Embryonic facial prominence (tissue), 1 donor: Measurements from ENCODE around the gene MS4A6E.
"Not testable (repeated sequence)": the region's sequence is repeated elsewhere in the genome, so short reads cannot be mapped to it uniquely, and the experiment has no call there.

Experiments
- DNase-seq: peaks from one replicate; pipeline ENCODE4 v3.0.0-alpha.2; 2016; ENCODE audit errors: extremely low spot score

Gene MS4A6E

DNA sequence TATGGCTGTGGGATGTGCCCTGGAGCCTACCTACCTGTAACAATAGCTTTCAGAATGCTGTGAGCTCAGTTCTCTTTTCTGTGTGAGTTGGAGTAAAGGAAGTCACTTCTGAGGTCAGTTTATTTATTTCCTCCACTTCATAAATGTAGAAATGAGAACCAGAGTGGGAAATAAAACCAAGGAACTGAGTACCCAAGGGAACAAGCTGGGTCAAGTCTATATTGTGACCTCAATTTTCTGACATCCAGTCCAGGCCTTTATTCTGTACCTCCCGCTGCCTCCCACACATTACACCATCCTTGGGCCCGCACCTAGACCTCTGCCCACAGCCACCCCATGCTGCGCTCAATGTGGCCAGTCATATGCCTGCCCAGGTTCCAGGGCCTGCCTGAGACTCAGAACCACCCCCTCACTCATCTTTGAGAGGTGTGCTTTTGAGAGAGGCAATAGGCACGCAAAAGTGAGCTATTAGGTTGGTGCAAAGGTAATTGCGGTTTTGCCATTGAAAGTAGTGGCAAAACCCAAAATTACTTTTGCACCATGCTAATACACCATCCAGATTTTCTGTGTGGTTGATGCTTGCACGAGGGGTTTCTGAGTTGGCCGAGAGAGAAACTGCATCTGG, 9.8 kb downstream of the MS4A6E start:
- DNase-seq = no peak

DNA sequence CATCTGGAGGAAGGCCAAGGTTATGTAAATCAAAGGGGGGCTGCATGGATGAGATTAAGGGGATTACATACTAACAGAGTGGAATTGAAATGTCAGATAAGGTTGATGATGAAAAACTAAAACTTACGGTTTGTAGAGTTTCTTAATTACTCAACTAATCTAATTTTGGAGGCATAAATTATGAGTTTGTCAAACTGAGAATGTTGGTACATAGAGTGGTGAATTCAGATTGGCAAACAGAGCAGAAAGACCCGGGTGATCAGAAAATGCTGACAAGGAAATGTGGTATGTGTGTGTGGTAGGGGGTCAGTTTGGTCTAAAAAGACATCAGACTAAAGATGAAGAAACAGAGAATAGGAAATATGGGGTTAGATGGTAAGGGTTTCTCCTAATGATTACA, 11.0 kb downstream of the MS4A6E start:
- no peak for DNase-seq

- no peak for DNase-seq
Observed at GRCh38 chr11:60339356-60339755, 12.3 kb downstream of the MS4A6E start.

DNA sequence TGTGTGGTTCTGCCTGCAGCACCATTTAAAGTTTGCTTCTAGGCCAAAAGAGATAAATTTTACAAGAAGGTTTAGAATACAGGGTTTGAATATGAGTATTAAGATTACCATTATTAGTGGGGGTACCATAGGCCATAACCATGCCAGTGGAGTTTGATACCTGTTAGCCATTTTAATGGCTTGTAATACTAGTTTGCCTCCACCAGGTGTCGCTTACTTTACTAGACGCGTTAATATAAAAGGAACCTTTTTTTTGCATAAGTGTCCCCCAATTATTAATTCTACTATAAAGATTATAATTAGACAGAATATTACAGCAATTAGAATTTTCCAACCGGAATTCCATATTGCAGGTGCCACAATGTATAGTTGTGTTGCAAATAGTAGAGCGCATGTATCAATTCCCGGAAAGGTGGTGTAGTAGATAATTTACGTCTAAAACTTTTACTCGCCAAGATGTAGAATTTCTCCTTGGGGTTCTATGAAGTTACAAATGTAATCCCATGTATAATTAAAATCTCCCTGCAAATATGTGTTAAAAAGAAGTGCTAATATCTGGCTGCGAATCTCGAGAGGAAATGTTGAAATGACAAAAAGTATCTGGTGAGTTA, 16.1 kb downstream of the MS4A6E start:
- DNase-seq = no peak

DNA sequence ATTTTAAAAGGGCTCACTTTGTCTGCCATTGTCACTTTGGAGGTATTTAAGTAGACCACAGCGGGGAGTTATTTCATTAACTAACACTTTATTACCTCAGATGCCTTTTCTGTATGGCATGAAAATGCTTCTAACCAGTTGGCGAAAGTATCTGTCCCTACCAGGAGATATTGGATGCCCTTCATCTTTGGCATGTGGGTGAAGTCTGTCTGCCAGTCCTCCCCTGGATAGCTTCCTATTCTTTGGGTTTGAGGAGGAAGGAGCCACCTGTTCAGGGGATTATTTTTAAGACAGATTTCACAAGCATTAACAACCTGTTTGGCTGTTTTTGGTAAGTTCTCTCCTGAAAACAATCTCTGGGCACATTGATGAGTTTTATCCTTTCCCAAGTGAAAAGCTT, 17.1 kb downstream of the MS4A6E start:
- no peak for DNase-seq

GRCh38 chr11:60345489-60345888, 18.4 kb downstream of the MS4A6E start:
- DNase-seq = no peak

GRCh38 chr11:60347084-60347797, 20.2 kb downstream of the MS4A6E start:
- DNase-seq = no peak

- no peak for DNase-seq
Observed at GRCh38 chr11:60348116-60348515, 21.1 kb downstream of the MS4A6E start.

DNA sequence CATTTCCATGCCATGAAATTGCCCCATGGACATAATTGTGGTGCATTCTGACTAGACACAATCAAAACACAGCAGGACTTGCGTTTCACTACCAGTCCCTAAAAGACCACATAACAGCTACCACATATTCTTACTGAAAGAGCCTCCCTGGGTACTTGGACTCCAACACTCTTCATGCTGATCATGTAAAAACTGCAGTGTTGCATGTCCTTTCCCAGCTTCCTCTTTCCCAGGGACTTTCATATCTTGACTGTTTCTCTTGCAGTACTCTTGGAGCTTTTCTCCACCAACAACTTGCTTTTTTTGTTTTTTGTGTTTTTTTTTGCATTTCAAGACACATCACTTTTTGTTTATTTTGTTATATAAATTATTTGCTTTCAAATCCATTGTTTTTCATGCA, 22.9 kb downstream of the MS4A6E start:
- DNase-seq = no peak

GRCh38 chr11:60357771-60358170, 30.7 kb downstream of the MS4A6E start:
- no peak for DNase-seq

DNA sequence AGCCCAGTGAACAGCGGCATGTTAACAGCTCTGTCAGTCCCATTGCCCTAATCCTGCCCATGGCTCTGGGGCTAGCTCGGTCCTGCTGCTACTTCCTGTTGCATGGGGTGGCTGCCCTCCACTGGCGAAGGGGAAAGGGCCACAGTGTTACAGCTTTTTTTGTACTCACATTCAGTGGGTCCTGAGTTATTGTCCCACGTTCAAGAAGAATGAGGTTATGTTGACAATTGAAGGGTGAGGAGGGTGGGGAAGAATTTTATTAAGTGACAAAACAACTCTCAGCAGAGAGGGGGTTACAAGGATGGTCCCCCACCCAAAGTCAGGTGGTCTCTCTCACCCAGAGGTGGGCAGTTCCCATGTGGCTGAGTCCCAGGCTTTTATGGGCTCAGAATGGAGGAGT, 33.6 kb downstream of the MS4A6E start:
- DNase-seq = no peak

DNA sequence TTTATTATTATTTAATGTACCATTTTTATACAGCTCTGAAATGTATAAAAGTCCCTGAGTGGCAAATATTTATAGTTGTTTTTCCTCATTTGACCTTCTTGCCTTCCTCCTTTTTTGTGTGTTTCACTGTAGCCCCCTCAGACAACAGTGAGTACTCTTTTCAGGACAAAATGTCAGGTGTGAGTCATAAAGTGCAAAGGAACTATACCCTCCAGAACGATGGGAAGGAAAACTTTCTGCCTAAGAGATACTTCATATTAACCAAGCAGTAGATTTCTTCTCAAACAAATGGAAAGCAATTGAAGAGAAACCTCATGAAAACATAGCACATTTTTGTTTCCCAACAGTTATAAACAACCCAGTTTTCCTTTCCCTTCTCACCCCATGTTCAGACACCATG, 35.2 kb downstream of the MS4A6E start:
- no peak for DNase-seq

DNA sequence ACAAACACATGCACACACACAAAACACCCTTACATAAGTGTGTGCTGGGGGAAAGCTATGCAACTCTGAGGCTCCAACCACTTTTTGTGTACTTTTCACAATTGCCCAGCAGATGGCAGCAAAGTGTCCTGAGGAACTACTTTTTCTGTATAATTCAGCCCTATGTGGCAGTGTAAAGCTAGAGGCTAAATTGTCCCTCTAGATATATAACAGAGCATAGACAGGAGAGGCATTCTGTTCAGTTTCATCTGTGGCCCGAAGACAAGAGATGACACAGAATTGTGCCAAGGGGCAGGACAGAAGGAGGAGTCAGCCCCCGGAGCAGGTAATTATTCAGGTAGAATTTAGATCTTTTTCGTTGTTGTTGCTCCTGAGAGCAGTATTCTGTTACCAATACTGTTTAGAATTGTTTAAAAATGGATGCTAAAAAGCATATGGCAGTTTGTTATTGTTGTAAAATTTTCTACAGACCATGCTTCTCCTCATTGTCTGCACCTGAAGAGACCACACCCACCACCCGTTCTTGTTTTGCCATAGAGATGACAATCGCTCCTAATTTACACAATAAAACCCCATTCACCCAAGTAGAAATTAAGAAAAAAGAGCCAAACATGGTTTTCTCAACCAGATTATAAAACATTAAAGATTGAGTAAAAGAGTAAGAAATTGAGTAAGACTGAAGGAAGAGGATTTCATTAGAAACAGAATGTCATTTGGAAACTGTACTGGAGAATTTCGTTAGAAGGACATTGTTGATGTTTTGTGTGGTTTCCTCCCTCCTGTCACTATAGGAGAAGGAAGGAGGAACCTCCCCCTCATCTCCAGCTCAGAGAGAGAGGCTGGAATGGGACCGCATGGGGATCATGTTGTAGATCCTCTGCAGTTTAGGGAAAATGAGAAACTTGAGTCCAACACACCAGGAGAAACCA, 36.8 kb downstream of the MS4A6E start:
- DNase-seq = no peak

DNA sequence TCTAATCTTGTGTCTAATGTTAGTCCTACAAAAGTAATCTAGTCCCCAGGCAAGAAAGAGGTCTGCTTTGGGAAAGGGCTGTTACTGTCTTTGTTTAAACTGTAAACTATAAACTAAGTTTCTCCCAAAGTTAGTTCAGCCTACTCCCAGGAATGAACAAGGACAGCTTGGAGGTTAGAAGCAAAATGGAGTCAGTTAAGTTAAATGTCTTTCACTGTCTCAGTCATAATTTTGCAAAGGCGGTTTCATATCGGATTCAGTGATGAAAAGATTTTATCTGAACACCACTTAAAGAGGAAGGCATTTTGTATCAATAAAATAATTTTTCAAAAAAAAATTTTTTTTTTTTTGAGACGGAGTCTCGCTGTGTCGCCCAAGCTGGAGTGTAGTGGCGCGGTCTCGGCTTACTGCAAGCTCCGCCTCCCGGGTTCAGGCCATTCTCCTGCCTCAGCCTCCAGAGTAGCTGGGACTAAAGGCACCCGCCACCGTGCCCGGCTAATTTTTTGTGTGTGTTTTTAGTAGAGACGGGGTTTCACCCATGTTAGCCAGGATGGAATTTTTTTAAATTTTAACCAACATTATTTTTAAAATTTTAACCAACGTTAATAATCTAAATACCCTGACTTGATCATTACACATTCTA, 39.3 kb downstream of the MS4A6E start:
- DNase-seq = not testable (repeated sequence)

DNA sequence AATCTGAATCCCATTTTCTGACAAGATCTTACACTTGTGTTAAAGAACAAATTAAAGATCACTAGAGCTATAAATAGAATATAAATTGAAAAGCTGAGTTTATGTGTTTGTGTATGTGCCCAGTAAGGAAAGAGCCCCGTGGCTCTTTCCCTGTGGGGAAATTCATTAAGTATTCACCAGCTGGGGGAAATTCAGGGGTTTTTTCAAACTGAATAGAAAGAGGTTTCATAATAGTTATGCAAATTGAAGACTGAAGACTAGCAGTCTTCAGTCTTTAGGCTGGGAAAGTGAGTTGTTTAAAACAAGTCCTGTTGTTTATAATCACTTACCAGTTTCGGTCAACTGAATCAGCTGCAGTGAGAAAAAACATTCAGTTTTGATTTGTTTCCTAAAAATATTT, 40.0 kb downstream of the MS4A6E start:
- no peak for DNase-seq

- no peak for DNase-seq
Observed at GRCh38 chr11:60367896-60368295, 40.8 kb downstream of the MS4A6E start.

- DNase-seq = no peak
Observed at GRCh38 chr11:60370252-60370810, 43.3 kb downstream of the MS4A6E start.

DNA sequence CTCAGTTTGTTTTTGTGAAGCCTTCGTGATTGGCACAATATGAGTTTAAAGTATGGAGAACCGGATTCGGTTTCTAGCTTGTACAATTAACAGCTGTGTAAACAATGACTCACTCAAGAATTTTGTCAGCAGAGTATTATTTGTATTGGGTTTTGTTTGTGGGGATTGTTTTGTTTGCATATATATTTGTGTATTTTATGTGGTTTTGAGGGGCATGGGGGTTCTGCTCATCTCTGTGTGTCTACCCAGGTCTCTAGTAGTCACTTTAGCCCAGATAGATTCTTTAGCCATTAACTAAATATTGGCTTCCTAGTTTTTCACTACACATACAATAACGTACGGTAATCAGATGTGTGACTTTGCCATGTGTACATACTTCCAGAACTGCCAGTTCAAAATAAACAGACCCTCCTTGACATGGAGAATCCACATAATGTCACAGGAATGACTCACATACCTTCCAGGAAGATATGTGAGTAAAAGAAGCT, 43.8 kb downstream of the MS4A6E start:
- DNase-seq = no peak

GRCh38 chr11:60371386-60371785, 44.3 kb downstream of the MS4A6E start:
- no peak for DNase-seq

DNA sequence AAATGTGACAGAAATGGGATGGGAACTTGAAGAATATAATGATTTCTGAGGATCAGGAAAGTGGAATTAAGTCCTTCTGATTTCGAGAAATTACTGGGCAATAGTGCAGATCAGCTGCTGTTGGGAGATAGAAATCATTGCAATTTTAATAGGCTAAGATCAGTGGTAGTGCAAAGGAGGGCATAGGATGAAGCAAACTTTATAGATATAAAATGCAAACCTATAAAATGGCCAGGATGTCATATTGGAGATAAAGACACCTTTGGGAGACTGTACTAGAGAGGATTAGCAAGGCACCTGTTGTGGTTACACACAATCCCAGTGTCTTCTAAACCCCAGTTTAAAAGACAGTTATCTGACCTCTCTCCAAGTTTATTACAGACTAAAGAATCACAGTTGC, 44.8 kb downstream of the MS4A6E start:
- DNase-seq = no peak

DNA sequence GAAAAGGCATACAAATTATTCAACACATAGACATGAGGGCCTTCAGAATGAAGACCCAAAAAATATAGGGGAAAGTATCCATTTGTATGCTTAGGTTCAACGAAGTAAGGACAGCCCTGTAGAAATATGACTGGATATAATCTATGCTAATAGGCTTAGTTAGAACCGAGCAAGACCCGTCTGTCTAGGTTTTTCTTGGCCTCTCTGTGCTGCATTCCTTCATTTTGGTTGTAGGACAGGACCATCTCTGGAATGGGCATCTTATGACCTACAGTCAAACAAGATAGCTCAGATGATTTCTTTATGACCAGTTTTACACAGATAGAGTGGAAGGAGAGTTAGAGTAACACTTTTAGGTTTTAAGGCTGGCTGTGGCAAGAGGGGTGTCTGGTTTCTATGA, 45.7 kb downstream of the MS4A6E start:
- DNase-seq = no peak
